ELR (cell line): Measurements from ENCODE around the gene MAPK10.
"Not testable (repeated sequence)": the region's sequence is repeated elsewhere in the genome, so short reads cannot be mapped to it uniquely, and the experiment has no call there.

Source experiments
- DNase-seq: peaks from one replicate; pipeline ENCODE4 v3.0.0-alpha.2; 2015; ENCODE audit warnings: low read depth

The MAPK10 gene

DNA sequence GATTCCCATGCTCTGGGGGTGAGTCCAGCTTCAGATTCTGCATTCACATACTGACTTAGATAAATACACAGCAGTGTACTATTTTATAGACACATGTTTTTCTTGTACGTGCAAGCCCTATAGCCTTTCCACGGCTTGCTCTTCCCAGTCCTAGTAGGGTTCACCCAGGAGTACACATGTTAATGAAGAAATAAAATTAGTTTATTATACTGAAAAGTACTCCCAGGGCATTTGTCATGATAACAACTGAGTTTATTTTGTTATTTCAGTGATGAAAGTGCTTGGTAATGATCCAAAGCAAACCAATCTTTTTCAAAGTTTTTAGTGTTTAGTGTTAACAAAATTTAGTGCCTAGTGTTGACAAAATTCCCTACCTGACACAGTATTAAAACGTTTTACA lies 21.3 kb downstream of the MAPK10 start:
- DNase-seq, result no peak

- no peak for DNase-seq
These were observed 25.7 kb downstream of the MAPK10 start for GRCh38 chr4:86334020-86334750.

DNA sequence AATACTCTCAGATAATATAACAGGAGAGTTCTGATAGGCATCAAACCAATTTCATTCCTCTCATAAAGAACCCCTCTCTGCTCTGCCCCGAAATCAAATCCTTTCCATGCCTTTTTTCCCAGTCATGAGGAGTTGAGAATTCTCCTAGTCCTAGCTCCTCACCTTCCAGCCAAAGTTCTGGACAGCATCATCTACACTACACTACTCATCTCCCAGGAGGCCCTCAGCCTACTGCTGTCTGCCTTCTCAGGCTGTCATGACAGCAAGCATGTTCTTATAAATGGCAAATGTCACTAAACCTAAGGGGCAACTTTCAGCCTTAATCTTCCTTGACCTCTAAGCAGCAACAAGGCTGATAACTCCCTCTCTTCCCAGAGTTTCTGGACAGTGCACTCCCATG lies 26.6 kb downstream of the MAPK10 start:
- DNase-seq, result no peak

DNA sequence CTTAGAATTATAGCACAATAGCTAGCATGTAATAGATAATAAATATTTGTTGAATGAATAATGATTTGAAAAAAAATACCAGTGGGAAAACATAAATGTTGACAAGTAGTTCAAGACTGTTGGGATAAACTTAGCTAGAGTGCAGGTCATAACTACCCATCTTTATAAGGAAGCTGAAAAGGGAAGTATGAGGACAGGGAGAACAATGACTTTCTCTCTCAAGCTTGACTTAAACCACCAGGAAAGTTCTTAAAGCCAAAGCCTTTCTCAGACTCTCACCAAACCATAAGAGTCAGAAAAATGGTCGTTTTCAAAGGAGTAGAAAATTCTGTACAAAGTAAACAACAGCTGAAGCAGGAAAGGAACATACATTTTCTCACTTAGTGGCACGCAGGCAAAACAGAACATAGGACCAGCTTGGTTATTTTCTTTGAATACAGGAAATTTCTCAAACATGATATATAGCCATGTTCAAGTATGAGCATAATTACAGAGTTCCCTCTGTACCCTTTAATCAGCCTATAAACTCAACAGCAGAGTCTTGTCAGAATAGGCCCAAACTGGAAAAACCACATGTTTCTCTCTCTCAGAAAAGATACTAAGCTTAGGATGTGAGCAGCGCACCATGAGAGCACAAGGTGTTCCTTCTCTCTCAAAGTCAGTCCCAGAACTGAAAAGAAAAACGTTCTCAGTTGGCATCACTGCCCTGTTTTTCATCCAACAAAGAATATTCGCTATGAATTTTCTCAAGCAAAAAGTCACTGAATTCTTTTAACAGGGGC lies 28.7 kb downstream of the MAPK10 start:
- no peak for DNase-seq

DNA sequence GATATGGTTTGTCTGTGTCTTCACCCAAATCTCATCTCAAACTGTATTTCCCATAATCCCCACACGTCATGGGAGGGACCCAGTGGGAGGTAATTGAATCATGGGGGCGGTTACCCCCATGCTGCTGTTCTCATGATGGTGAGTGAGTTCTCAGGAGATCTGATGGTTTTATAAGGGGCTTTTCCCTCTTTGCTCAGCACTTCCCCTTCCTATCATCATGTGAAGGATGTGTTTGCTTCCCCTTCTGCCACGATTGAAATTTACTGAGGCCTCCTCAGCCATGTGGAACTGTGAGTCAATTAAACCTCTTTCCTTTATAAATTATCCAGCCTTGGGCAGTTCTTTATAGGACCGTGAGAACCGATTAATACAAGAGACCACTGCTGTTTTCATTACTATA lies 29.4 kb downstream of the MAPK10 start:
- DNase-seq, result not testable (repeated sequence)

GRCh38 chr4:86329431-86329830 lies 30.4 kb downstream of the MAPK10 start:
- DNase-seq, result no peak

DNA sequence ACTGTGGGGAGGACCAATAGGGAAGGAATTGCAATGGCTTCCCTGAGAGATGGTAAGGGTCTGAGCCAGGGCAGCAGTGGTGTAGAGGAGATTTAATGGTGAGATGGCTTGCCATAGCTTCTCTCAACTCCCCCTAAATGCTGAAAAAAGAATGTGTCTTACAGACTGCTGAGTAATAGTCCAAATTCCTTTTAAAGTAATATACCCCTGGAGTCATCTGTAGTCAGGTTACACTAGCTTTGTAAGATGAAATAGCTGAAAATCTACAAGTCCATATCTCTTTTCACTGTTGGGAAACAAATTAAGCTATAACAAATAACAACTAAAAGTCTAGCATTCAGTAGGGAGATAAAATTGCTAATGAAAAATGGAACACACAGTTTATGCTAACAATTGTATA lies 33.5 kb downstream of the MAPK10 start:
- no peak for DNase-seq

DNA sequence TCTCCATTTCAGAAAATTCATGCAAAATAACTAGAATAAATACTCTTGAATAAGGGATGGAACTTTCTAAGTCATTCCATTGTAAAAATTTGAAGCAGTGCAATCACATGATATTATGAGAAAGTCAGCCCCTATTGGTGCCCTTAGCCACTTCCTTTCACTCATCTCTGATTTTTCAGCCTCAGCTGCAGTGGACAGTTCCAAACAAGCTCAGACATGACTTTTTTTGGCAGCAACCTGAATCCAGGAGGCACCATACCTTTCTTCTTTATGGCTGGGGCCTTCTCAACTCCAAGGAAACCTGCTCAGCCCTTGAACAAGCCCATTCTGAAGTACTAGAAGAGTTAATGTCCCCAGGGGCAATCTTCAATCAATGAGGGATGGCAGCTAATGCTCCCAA lies 40.5 kb downstream of the MAPK10 start:
- no peak for DNase-seq

GRCh38 chr4:86315579-86315978 lies 44.3 kb downstream of the MAPK10 start:
- no peak for DNase-seq

- no peak for DNase-seq
These were observed 46.2 kb downstream of the MAPK10 start for GRCh38 chr4:86313656-86314055.

GRCh38 chr4:86307432-86307831 lies 52.4 kb downstream of the MAPK10 start:
- DNase-seq, result no peak

- no peak for DNase-seq
These were observed 53.0 kb downstream of the MAPK10 start for GRCh38 chr4:86306816-86307215.

- no peak for DNase-seq
These were observed 57.0 kb downstream of the MAPK10 start for GRCh38 chr4:86302830-86303229.

- DNase-seq, result no peak
These were observed 57.6 kb downstream of the MAPK10 start for GRCh38 chr4:86302251-86302650.

- DNase-seq, result no peak
These were observed 59.3 kb downstream of the MAPK10 start for GRCh38 chr4:86300516-86300915.

DNA sequence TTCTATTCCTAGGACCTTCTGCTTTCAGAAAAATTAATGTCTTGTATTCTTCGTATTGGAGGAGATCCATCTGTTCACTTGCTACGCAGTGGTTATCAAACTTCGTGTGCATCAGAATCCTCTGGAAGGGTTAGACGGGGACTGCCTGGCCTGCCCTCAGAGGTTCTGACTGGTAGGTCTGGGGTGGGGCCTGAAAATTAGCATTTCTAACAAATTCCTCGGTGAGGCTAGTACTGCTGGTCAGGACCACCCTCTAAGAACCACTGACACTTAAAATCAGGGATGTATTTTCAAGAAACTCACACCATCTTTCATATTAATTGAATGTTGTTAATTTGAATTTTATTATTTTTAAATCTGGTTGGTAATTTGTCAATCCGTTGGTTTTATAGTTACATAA lies 63.0 kb downstream of the MAPK10 start:
- DNase-seq, result no peak

DNA sequence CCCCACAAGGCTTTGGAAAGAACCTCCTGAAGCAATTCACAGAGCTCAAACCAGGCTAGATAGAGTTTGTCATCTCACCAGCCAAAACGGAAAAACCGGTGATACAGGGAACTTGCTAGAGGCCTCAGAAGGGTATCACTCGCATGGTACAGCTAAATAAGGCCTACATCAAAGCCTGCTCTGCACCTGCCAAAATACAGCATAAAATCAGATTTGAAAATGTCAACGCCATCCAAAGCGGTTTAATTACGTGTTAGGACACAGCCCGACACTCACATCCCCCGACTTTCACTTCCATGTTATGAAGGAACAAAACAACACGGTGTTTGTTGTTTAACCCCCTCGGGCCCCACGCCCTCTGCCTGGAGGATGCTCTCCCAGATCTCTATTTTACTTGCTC lies 65.0 kb downstream of the MAPK10 start:
- no peak for DNase-seq

DNA sequence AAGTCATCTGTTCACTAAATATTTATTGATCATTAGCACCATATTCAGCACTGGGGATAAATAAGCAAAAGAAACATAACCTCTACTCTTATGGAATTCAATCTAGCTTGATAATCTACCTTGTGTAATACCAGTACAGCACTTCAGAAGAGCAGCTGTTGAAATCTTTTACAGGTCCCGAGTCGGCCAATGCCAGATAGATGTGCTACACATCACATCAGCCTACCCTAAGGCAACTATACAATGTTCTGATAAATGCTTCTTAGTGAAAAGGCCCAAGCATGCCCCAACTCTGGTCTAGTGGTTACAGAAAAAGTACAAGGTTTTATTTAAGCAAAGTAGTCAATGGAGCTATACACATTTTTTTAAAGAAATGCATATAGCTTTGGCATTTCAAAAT lies 68.7 kb downstream of the MAPK10 start:
- DNase-seq, result no peak

GRCh38 chr4:86286726-86287125 lies 73.1 kb downstream of the MAPK10 start:
- no peak for DNase-seq

- no peak for DNase-seq
These were observed 76.5 kb downstream of the MAPK10 start for GRCh38 chr4:86283371-86283770.

DNA sequence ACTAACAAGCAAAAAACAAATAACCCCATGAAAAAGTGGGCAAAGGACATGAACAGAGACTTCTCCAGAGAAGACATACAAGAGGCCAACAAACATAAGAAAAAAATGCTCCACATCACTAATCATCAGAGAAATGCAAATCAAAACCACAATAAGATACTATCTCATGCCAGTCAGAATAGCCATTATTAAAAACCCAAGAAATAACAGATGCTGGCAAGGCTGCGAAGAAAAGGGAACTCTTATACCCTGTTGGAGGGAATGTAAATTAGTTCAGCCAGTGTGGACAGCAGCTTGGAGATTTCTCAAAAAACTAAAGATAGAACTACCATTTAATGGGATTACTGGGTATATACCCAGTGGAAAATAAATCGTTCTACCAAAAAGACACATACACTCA lies 79.6 kb downstream of the MAPK10 start:
- DNase-seq, result no peak

GRCh38 chr4:86279293-86279960 lies 80.4 kb downstream of the MAPK10 start:
- DNase-seq, result no peak

- DNase-seq, result no peak
These were observed 81.7 kb downstream of the MAPK10 start for GRCh38 chr4:86278126-86278525.
